PC-9 (cell line): Measurements from ENCODE around the gene MEF2A.

ENCODE experiments used
- CTCF ChIP-seq: fragments of 200-600 bp; sonication (generic); conservative IDR thresholded peaks from 2 replicates; pipeline ENCODE4 v1.6.1; 2017; ENCODE audit warnings: mixed run types, antibody characterized with exemption, mild to moderate bottlenecking, moderate library complexity
- EZH2 ChIP-seq: fragments of 200-600 bp; sonication (generic); IDR thresholded peaks from 2 replicates; pipeline ENCODE4 v1.8.0; 2017; ENCODE audit warnings: antibody characterized with exemption, low read depth

GRCh38 chr15:99606646-99607045 lies 40.9 kb downstream of the MEF2A start:
- TF ChIP-seq CTCF (no peak), EZH2 (no peak)
